Activated T-cell treated with anti-CD3 and anti-CD28 coated beads, Interleukin-2, amount 50 U/mL, for 72 hours (primary cell): ENCODE results near the gene STON1. TPM values are rescaled to one million over a fixed set of nuclear protein-coding genes. Genes with fewer than 3 reads are reported as not detected.
"Not testable (repeated sequence)": the region's sequence is repeated elsewhere in the genome, so short reads cannot be mapped to it uniquely, and the experiment has no call there.

Experiments
- ATAC-seq, 2 donors: fragments of 150-1000 bp; cut with Tn5 transposase; replicated peaks in 1 of 2; 2 replicates each; pipeline ENCODE4 v1.10.0; 2021; ENCODE audit warnings: moderate library complexity in 2 of 2, mild to moderate bottlenecking in 1 of 2
- DNase-seq, 2 donors: peaks; one replicate each; pipeline ENCODE4 v3.0.0; 2021 to 2022; ENCODE audit warnings: mixed read lengths in 1 of 2
- H3K27ac Mint-ChIP-seq: one replicate; pipeline ENCODE4 v1.8.0; 2022; ENCODE audit warnings: mild to moderate bottlenecking, moderate library complexity, mixed read lengths
- H3K27me3 Mint-ChIP-seq: one replicate; pipeline ENCODE4 v1.8.0; 2022; ENCODE audit warnings: low read depth, mixed read lengths
- H3K36me3 Mint-ChIP-seq, 2 donors: one replicate each; pipeline ENCODE4 v1.8.0; 2022; ENCODE audit warnings: mixed read lengths in 2 of 2, mild to moderate bottlenecking in 1 of 2; ENCODE audit not compliant: insufficient read depth in 2 of 2
- H3K4me1 Mint-ChIP-seq: one replicate; pipeline ENCODE4 v1.8.0; 2022; ENCODE audit warnings: low read depth, mixed read lengths
- H3K4me3 Mint-ChIP-seq, 2 donors: one replicate each; pipeline ENCODE4 v1.8.0; 2022; ENCODE audit warnings: mild to moderate bottlenecking in 2 of 2, mixed read lengths in 2 of 2, moderate library complexity in 2 of 2
- H3K9me3 Mint-ChIP-seq, 2 donors: one replicate each; pipeline ENCODE4 v1.8.0; 2022; ENCODE audit warnings: mixed read lengths in 2 of 2
- total RNA-seq, 2 donors: library from RNA; stranded (reverse); gene quantifications; one replicate each; pipeline ENCODE4 v1.2.3, GENCODE V29; 2022

The STON1 gene
- total RNA-seq, 2 donors from 2014 or later: 1.9 to 2.8 TPM

DNA sequence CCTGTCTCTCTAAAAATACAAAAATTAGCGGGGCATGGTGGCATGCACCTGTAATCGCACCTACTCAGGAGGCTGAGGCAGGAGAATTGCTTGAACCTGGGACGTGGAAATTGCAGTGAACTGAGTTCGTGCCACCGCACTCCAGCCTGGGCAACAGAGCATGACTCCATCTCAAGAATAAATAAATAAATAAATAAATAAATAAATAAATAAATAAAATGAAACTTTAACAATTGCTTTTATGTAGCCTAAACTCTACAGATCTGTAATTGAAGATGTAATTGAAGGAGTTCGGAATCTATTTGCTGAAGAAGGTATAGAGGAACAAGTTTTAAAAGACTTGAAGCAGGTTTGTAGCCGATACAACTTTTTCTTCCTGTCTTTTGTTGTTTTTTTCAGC lies 90.7 kb downstream of the STON1 start:
- Mint-ChIP-seq H3K27me3 (peaks cover 5% of the 10 kb centered on the region), H3K4me3 (no peak overlapping the region), H3K27ac (no peak overlapping the region), H3K36me3 (no peaks in the 10 kb centered on the region), H3K4me1 (no peaks in the 10 kb centered on the region), H3K9me3 (peaks cover 0 to 2% of the 10 kb centered on the region in 2 donors)
- DNase-seq (no peak), ATAC-seq (no peak)

DNA sequence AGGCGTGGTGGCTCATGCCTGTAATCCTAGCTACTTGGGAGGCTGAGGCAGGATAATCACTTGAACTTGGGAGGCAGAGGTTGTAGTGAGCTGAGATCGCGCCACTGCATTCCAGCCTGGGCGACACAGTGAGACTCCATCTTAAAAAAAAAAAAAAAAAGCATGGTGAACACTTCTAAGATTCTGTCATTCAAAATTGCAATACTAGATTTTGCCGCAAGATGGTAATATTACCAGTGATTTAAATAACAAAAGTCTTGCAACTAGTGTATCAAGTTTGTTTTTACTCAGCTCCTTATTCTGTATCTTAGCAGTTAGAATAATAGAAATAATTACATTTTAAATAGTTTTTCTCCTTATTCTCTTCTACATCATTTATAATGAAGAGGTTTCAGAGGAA lies 92.7 kb downstream of the STON1 start:
- H3K36me3 Mint-ChIP-seq, H3K9me3 Mint-ChIP-seq, H3K27ac Mint-ChIP-seq, H3K4me1 Mint-ChIP-seq, H3K4me3 Mint-ChIP-seq, H3K27me3 Mint-ChIP-seq, DNase-seq, ATAC-seq: not testable (repeated sequence)

DNA sequence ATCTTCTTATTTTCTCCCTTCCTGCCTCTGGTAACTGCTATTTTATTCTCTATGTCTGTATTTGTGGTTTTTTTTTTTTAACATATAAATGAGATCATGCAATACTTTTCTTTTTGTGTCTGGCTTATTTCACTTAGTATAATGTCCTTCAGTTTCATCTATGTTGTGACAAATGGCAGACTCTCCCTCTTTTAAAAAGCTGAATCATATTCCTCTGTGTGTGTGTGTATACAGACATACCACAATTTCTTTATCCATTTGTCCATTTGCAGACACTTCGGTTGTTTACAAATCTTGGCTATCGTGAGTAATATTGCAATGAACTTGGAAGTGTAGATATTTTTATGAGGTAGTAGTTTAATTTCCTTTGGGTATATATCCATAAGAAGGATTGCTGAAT lies 94.7 kb downstream of the STON1 start:
- no peak overlapping the region for H3K27ac Mint-ChIP-seq
- no peak for ATAC-seq

DNA sequence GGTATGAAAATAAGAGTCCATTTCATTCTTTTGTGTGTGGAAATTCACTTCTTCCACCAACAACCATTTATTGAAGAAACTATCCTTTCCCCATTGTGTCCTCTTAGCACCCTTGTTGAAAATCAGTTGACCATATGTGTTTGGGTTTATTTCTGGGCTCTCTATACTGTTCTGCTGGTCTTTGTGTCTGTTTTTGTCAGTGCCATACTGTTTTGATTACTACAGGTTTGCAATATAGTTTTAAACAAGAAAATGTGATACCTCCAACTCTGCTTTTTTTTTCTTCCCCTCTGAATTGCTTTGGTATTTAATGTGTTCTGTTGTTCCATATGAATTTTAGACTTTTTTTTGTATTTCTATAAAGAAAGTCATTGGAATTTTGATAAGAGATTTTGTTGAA lies 96.1 kb downstream of the STON1 start:
- Mint-ChIP-seq H3K27ac (no peak overlapping the region), H3K27me3 (no peaks in the 10 kb centered on the region), H3K36me3 (no peaks in the 10 kb centered on the region), H3K9me3 (peaks cover 0 to 7% of the 10 kb centered on the region in 2 donors), H3K4me1 (no peaks in the 10 kb centered on the region), H3K4me3 (no peak overlapping the region)
- ATAC-seq (no peak), DNase-seq (no peak)

More for the DNA sequence above, 94.7 kb downstream of the STON1 start:
- Mint-ChIP-seq H3K4me1 (no peaks in the 10 kb centered on the region), H3K9me3 (peaks cover 0 to 7% of the 10 kb centered on the region in 2 donors), H3K4me3 (no peak overlapping the region), H3K36me3 (no peaks in the 10 kb centered on the region), H3K27me3 (no peaks in the 10 kb centered on the region)
- no peak for DNase-seq

DNA sequence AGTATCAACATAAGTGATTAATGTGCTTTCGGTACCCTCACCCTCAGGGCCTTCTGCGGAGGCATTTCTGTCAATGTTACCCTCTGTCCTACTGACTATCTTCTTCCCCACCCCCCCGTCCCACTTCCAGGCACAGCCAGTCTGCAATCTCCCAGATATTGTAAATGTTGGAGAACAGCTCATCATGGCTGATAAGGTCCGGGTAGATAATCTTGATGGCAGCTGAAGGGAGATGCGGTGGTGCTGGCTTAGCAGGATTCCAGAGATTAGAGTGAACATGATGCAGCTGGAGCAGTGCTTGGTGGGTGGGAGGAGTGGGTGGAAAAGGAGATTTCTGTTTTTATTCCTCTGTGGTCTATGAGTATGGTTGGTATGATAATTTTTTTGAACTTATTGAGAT lies 103.2 kb downstream of the STON1 start:
- no peak for ATAC-seq
- Mint-ChIP-seq H3K9me3 (peaks cover 2 to 3% of the 10 kb centered on the region in 2 donors), H3K36me3 (peaks cover 0 to 2% of the 10 kb centered on the region in 2 donors), H3K27me3 (no peaks in the 10 kb centered on the region), H3K4me3 (no peak overlapping the region), H3K27ac (no peak overlapping the region), H3K4me1 (no peaks in the 10 kb centered on the region)
- no peak for DNase-seq

DNA sequence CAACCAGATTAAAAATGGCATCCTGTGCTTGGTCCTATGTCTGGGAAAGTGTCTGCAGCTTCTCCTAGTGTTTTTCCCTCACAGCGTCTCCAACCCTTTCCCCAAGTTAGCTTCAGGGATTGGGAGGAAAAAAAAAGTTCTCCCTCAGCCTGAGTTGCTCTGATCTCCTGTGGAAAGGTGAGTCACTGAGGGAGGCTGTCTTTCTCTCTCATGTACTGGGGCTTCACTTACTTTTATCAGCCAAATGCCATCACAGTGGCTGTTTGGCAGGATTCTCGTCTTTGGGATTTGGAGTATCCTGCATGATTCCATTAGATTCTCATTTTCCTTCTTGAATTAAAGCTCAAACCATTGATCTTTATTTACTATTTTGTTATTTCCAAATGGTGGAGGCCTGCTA lies 105.8 kb downstream of the STON1 start:
- no peak overlapping the region for H3K27ac Mint-ChIP-seq
- H3K4me3 Mint-ChIP-seq: no peak overlapping the region
- no peaks in the 10 kb centered on the region for H3K4me1 Mint-ChIP-seq
- ATAC-seq (no peak), DNase-seq (no peak)
- H3K27me3 Mint-ChIP-seq: no peaks in the 10 kb centered on the region
- H3K36me3 Mint-ChIP-seq: peaks cover 0 to 2% of the 10 kb centered on the region in 2 donors
- H3K9me3 Mint-ChIP-seq: peaks cover 2 to 3% of the 10 kb centered on the region in 2 donors

DNA sequence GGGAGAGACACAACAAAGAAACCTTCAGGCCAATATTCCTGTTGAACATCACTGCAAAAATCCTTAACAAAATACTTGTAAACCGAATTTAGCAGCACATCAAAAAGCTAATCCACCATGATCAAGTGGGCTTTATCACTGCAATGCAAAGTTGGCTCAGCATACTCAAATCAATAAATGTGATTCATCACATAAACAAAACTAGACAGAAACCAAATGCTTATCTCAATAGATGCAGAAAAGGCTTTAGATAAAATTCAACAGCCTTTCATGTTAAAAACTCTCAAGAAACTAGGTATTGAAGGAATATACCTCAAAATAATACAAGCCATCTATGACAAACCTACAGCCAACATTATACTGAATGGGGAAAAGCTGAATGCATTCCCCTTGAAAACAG lies 108.3 kb downstream of the STON1 start:
- peaks cover 2 to 3% of the 10 kb centered on the region in 2 donors for H3K9me3 Mint-ChIP-seq
- H3K27me3 Mint-ChIP-seq: no peaks in the 10 kb centered on the region
- H3K4me1 Mint-ChIP-seq: no peaks in the 10 kb centered on the region
- peaks cover 0 to 2% of the 10 kb centered on the region in 2 donors for H3K36me3 Mint-ChIP-seq
- no peak for DNase-seq
- no peak for ATAC-seq
- H3K4me3 Mint-ChIP-seq: no peak overlapping the region
- no peak overlapping the region for H3K27ac Mint-ChIP-seq

Other genes with a start within 250 kb of the STON1 start
- gene FOXN2, start 215.5 kb upstream of the STON1 start, total RNA-seq: 10 to 100 TPM; 33.7 to 36.4 TPM
- 10 to 100 TPM; 23.3 to 27.2 TPM for gene PPP1R21, start 89.4 kb upstream of the STON1 start, total RNA-seq
- gene GTF2A1L, start 87.7 kb downstream of the STON1 start, total RNA-seq: not detected
- gene LHCGR, start 225.6 kb downstream of the STON1 start, total RNA-seq: not detected